ENCODE results near the gene KRTAP12-2.

KRTAP12-2 gene

GRCh38 chr21:44666401-44667320 lies at the start of gene KRTAP12-2:
Gene KRTAP12-2 (minus strand): TSS chr21:44666927. CDS start chr21:44666886, 41 bp downstream.
- Histone ChIP-seq H3K9me3 (ENCODE audit: control insufficient read depth, insufficient read depth, low read length) (peaks cover 16% of the 10 kb centered on the region), H3K4me1 (ENCODE audit: control insufficient read depth, insufficient read depth, low read length) (no peaks in the 10 kb centered on the region), H3K36me3 (ENCODE audit: control insufficient read depth, insufficient read depth, low read length) (no peaks in the 10 kb centered on the region), H3K4me3 (ENCODE audit: low read depth, low read length) (no peak within 1 kb of the TSS), H3K27me3 (ENCODE audit: control insufficient read depth, insufficient read depth, low read length) (no peaks in the 10 kb centered on the region), H3K9ac (ENCODE audit: low read depth, low read length) (no peak within 1 kb of the TSS), H3K27ac (ENCODE audit: low read depth, low read length) (no peak within 1 kb of the TSS)

- no peaks in the 10 kb centered on the region for H3K9me3 ChIP-seq (ENCODE audit: control insufficient read depth, insufficient read depth, low read length)
- H3K9ac ChIP-seq (ENCODE audit: low read depth, low read length) = no peak overlapping the region
- H3K27me3 ChIP-seq (ENCODE audit: control insufficient read depth, insufficient read depth, low read length) = peaks cover 51% of the 10 kb centered on the region
- no peak overlapping the region for H3K4me3 ChIP-seq (ENCODE audit: low read depth, low read length)
- H3K36me3 ChIP-seq (ENCODE audit: control insufficient read depth, insufficient read depth, low read length) = no peaks in the 10 kb centered on the region
- H3K27ac ChIP-seq (ENCODE audit: low read depth, low read length) = no peak overlapping the region
- peaks cover 50% of the 10 kb centered on the region for H3K4me1 ChIP-seq (ENCODE audit: control insufficient read depth, insufficient read depth, low read length)
Measured at GRCh38 chr21:44714905-44715304, 48.2 kb upstream of the KRTAP12-2 start.

GRCh38 chr21:44713846-44714245 lies 47.1 kb upstream of the KRTAP12-2 start:
- H3K4me3 ChIP-seq (ENCODE audit: low read depth, low read length) = no peak overlapping the region
- H3K27ac ChIP-seq (ENCODE audit: low read depth, low read length) = no peak overlapping the region
- peaks cover 62% of the 10 kb centered on the region for H3K27me3 ChIP-seq (ENCODE audit: control insufficient read depth, insufficient read depth, low read length)
- no peak overlapping the region for H3K9ac ChIP-seq (ENCODE audit: low read depth, low read length)
- no peaks in the 10 kb centered on the region for H3K36me3 ChIP-seq (ENCODE audit: control insufficient read depth, insufficient read depth, low read length)
- H3K4me1 ChIP-seq (ENCODE audit: control insufficient read depth, insufficient read depth, low read length) = peaks cover 60% of the 10 kb centered on the region
- H3K9me3 ChIP-seq (ENCODE audit: control insufficient read depth, insufficient read depth, low read length) = no peaks in the 10 kb centered on the region

DNA sequence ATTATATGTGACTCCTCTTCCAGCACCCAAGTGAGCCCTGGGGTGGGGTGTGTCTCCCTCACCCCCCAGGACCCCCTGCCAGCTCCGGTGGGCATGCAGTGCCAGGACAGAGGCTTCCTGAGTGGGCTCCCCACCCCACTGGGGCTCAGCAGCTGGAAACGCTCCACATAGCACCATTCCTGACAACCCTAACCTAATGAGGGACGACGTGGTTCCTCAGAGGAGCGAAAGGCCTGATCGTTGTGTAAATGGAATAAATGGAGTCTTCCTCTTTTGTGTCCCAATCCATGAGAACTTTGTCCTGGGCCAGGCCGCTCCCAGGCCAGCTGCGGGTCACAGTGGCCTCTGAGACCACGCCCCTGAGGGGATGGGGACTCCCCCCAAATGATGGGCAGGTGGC lies 46.4 kb upstream of the KRTAP12-2 start:
- H3K9ac ChIP-seq (ENCODE audit: low read depth, low read length) = no peak overlapping the region
- H3K4me3 ChIP-seq (ENCODE audit: low read depth, low read length) = no peak overlapping the region
- H3K27ac ChIP-seq (ENCODE audit: low read depth, low read length) = no peak overlapping the region
- H3K36me3 ChIP-seq (ENCODE audit: control insufficient read depth, insufficient read depth, low read length) = no peaks in the 10 kb centered on the region
- H3K27me3 ChIP-seq (ENCODE audit: control insufficient read depth, insufficient read depth, low read length) = peaks cover 69% of the 10 kb centered on the region
- peaks cover 59% of the 10 kb centered on the region for H3K4me1 ChIP-seq (ENCODE audit: control insufficient read depth, insufficient read depth, low read length)
- no peaks in the 10 kb centered on the region for H3K9me3 ChIP-seq (ENCODE audit: control insufficient read depth, insufficient read depth, low read length)

GRCh38 chr21:44712203-44713028 lies 45.7 kb upstream of the KRTAP12-2 start:
- no peaks in the 10 kb centered on the region for H3K9me3 ChIP-seq (ENCODE audit: control insufficient read depth, insufficient read depth, low read length)
- no peak overlapping the region for H3K27ac ChIP-seq (ENCODE audit: low read depth, low read length)
- H3K4me1 ChIP-seq (ENCODE audit: control insufficient read depth, insufficient read depth, low read length) = peaks cover 59% of the 10 kb centered on the region
- H3K36me3 ChIP-seq (ENCODE audit: control insufficient read depth, insufficient read depth, low read length) = no peaks in the 10 kb centered on the region
- no peak overlapping the region for H3K9ac ChIP-seq (ENCODE audit: low read depth, low read length)
- peaks cover 75% of the 10 kb centered on the region for H3K27me3 ChIP-seq (ENCODE audit: control insufficient read depth, insufficient read depth, low read length)
- H3K4me3 ChIP-seq (ENCODE audit: low read depth, low read length) = peak overlapping the region; percentile 56

DNA sequence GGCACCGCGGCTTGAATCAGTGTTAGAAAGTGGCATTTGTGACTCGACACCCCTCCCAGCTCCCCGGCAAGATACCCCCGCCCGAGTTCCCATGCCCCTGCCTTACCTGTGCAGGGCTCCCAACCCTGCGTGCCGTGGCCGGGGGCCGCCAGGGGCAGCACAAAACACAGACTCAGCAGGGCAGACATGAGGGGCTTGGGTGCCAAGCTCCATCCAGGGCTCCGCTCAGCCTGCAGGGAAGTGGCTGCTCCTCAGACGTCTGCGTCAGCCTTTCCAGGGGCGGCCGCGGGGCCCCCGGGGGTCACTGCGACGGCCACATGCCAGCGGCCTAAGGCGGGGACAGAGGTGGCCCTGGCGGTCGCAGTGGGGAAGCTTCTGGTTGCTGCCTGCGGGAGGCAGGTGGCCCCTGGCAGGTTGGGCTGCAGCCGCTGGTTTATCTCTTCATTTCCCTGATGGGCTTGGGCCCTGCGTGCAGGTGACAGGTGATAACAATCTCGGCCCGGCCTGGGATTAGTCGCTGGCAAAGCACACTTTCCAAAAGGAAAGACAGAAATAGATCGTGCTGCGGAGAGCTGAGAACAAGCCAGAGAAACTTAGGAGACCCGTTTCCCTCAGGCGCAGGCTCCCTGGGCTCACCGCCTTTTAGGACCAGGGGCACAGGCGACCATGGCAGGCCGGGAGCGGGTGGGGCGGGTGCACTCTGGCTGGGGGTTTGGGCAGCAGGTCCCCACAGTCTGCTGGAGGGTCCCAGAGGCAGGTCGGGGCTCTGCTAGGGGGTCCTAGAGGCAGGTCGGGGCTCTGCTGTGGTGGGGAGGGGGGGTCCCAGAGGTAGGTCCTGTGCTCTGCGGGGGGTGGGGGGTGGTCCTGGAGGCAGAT lies 44.8 kb upstream of the KRTAP12-2 start, which contains the start of gene TSPEAR:
TSS of gene TSPEAR (minus strand) at position 246 of the 876 bp plus-strand sequence. CDS start at position 188, 58 bp downstream.
- Histone ChIP-seq H3K27ac (ENCODE audit: low read depth, low read length) (no peak within 1 kb of the TSS), H3K27me3 (ENCODE audit: control insufficient read depth, insufficient read depth, low read length) (peaks cover 82% of the 10 kb centered on the region), H3K9ac (ENCODE audit: low read depth, low read length) (no peak within 1 kb of the TSS), H3K36me3 (ENCODE audit: control insufficient read depth, insufficient read depth, low read length) (no peaks in the 10 kb centered on the region), H3K4me1 (ENCODE audit: control insufficient read depth, insufficient read depth, low read length) (peaks cover 63% of the 10 kb centered on the region), H3K4me3 (ENCODE audit: low read depth, low read length) (peak within 1 kb of the TSS; percentile 56), H3K9me3 (ENCODE audit: control insufficient read depth, insufficient read depth, low read length) (no peaks in the 10 kb centered on the region)

DNA sequence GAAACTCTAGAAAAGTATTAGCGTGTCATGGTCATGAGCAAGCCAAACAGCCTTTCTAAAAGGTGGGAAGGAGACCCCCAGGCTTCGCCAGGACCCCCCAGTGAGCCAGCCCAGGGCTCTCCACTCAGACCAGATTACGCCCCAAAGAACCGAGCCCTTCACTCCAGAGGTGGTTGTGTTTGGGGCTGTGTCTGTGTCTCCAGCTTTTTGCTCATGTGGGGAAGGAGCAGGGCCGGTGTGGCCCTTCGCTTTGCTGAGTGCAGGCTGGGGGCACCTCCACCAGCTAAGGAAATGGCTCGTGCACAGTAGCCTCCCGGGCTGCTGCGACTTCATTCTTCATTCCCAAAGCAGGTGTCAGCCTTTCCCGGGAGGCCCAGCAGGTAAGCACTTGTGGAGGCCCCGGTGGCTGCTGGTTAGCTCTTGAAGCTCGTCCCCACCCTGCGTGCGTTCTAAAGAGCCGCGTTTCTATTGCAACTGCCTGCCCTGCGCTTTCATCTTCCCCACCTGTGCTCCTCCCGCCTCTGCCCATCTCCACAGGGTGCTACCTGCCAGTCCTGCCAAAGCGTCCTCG lies 44.1 kb upstream of the KRTAP12-2 start:
- no peak overlapping the region for H3K9ac ChIP-seq (ENCODE audit: low read depth, low read length)
- peaks cover 70% of the 10 kb centered on the region for H3K4me1 ChIP-seq (ENCODE audit: control insufficient read depth, insufficient read depth, low read length)
- H3K27ac ChIP-seq (ENCODE audit: low read depth, low read length) = no peak overlapping the region
- peak overlapping the region; percentile 52 for H3K4me3 ChIP-seq (ENCODE audit: low read depth, low read length)
- H3K36me3 ChIP-seq (ENCODE audit: control insufficient read depth, insufficient read depth, low read length) = no peaks in the 10 kb centered on the region
- H3K27me3 ChIP-seq (ENCODE audit: control insufficient read depth, insufficient read depth, low read length) = peaks cover 89% of the 10 kb centered on the region
- H3K9me3 ChIP-seq (ENCODE audit: control insufficient read depth, insufficient read depth, low read length) = no peaks in the 10 kb centered on the region

GRCh38 chr21:44710294-44710665 lies 43.6 kb upstream of the KRTAP12-2 start:
- Histone ChIP-seq H3K9ac (ENCODE audit: low read depth, low read length) (no peak overlapping the region), H3K36me3 (ENCODE audit: control insufficient read depth, insufficient read depth, low read length) (no peaks in the 10 kb centered on the region), H3K9me3 (ENCODE audit: control insufficient read depth, insufficient read depth, low read length) (no peaks in the 10 kb centered on the region), H3K27me3 (ENCODE audit: control insufficient read depth, insufficient read depth, low read length) (peaks cover 87% of the 10 kb centered on the region), H3K4me1 (ENCODE audit: control insufficient read depth, insufficient read depth, low read length) (peaks cover 70% of the 10 kb centered on the region), H3K4me3 (ENCODE audit: low read depth, low read length) (peak overlapping the region; percentile 52), H3K27ac (ENCODE audit: low read depth, low read length) (no peak overlapping the region)

- Histone ChIP-seq H3K4me3 (ENCODE audit: low read depth, low read length) (peak overlapping the region; percentile 52), H3K9me3 (ENCODE audit: control insufficient read depth, insufficient read depth, low read length) (no peaks in the 10 kb centered on the region), H3K27ac (ENCODE audit: low read depth, low read length) (no peak overlapping the region), H3K9ac (ENCODE audit: low read depth, low read length) (no peak overlapping the region), H3K36me3 (ENCODE audit: control insufficient read depth, insufficient read depth, low read length) (no peaks in the 10 kb centered on the region), H3K27me3 (ENCODE audit: control insufficient read depth, insufficient read depth, low read length) (peaks cover 82% of the 10 kb centered on the region), H3K4me1 (ENCODE audit: control insufficient read depth, insufficient read depth, low read length) (peaks cover 67% of the 10 kb centered on the region)
Measured at GRCh38 chr21:44709426-44710293, 42.9 kb upstream of the KRTAP12-2 start.

Measured in HUES48 (cell line).